GM19328 (cell line): ENCODE measurements around the gene GALNT10.
A peak's percentile ranks its signal among the peaks of the same experiment; 100 is the strongest.

Experiments
- ATAC-seq: cut with Tn5 transposase; IDR thresholded peaks from one replicate; pipeline ENCODE4 v1.9.1; 2021; ENCODE audit warnings: mild to moderate bottlenecking, moderate library complexity; ENCODE audit not compliant: unreplicated experiment

GALNT10 gene

GRCh38 chr5:154317916-154318315 is 127.4 kb downstream of the GALNT10 start:
- no peak for ATAC-seq

GRCh38 chr5:154318691-154319090 is 128.2 kb downstream of the GALNT10 start:
- ATAC-seq: no peak

DNA sequence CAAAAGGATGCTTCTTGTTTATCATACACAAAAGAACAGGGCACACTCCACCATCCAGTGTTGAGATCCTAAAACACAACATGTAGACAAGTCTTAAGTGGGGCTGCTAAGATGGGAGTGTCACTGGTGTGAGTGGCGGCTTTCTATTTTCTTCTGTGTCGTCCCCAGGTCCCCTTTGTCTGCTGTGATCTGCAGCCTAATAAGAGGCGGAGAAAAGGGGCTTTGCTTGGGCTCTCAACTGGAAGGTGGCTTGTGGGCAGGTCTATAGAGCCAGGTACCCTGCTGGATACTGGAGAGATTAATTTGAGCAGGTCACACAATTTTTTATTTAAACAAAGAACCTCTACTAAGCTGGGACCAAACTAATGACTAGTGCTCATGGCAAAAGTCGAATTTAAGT is 129.2 kb downstream of the GALNT10 start:
- ATAC-seq: no peak

GRCh38 chr5:154320224-154321089 is 129.9 kb downstream of the GALNT10 start:
- no peak for ATAC-seq

- ATAC-seq: no peak
Measured at GRCh38 chr5:154321546-154321945, 131.0 kb downstream of the GALNT10 start.

DNA sequence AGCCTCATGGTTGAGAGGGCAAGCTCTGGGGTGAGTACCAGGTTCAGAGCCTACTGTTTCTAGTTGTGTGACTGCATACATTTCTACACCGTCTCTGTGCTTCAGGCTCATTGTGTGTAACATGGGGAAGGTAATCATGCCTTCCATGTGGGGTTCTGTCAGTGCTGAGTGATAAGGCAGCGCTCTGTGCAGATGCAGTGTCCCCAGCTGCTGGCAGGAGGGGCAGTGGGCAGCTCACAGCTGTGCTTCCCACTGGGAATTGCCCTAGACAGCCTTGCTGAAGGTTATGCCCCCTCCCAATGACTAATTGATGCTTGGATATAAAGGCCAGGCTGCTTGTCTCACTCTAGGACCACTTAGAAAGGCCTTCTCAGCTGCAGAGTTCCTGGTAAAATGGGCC is 133.5 kb downstream of the GALNT10 start:
- no peak for ATAC-seq

DNA sequence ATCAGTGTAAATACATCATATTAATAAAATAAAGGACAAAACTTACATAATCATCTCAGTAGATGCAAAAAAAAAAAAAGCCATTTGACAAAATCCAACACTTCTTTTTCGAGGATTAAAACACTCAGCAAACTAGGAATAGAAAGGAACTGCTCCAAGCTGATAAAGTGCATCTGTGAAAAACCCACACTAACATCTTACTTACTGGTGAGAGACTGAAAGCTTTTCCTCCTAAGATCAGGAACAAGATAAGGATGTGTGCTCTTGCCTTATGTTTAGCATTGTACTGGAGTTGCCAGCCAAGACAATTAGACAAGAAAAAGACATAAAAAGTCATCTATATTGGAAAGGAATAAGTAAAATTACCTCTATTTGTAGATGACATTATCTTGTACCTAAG is 135.0 kb downstream of the GALNT10 start:
- ATAC-seq: no peak

DNA sequence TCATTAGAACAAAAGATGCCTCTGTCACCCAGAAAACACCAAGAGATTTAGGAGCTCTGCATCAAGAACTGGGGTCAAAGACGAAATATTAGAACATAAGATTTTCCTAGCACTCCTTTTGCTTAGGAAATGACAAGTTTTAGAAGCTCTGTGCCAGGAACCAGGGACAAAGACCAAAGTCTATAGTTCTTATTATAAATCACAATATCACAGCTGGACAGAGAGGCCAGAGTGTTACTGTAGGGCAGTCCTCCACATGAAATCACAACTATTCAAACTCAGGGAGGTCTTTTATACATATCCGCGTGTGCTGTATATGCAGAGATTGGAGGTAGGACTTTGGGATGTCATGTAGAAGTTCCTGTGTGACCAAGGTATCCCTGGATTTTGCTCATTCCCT is 138.5 kb downstream of the GALNT10 start:
- no peak for ATAC-seq

GRCh38 chr5:154329519-154330040 is 139.0 kb downstream of the GALNT10 start:
- no peak for ATAC-seq

- ATAC-seq: no peak
Measured at GRCh38 chr5:154330097-154330667, 139.6 kb downstream of the GALNT10 start.

DNA sequence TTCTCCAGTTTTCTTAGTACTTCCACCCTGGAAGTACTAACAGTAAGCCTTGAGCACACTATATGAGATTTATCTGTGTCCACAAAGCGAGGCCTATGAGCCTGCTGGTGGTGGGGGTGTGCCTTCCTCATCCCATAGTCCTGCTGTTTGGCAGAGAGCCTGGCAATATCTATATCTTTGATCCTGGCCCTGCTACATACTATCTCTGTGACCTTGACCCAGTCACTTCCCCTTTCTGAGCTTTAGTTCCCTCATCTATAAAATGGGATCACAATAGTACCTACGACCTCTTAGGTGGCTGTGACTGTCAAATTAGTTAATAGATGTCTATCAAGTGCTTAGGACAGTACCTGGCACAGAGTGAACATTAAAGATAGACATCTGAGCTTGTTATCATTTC is 140.7 kb downstream of the GALNT10 start:
- ATAC-seq: no peak

DNA sequence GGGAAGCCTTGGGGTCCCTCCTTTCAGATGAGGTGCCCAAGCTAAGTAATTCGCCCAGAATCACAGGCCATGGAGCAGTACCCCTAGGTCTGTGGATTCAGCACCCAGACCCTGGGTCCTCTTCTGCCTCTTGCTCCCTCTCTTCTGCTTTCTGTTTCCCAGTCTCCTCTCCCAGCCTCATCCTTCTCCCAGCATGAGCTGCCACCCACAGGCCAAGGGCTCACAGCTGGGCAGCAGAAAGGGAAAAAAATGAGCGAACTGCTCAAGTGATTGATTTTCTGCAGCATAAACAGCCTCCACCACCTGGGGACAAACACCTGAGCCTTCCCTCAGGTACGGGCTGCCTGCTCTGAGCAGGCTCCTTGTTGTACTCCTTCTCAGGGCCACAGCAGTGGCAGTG is 141.4 kb downstream of the GALNT10 start:
- ATAC-seq: no peak

DNA sequence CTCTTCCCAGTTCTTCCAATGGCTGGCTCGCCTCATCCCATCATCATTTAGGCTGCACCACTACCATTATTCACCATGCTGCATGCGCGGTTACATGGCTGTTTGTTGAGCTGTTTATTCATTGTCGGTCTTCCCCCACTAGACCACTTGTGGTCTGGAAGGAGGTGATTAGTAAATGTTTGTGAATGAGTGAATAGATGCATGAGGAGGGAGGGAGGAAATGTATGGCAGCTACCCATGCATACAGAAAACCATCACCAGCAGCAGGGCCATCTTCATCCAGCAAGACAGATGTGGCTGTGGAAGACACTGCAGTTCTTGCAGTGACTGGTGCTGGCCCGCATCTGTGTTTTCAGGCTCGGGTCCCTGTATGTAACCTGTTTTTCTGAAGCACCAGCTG is 141.9 kb downstream of the GALNT10 start:
- no peak for ATAC-seq

GRCh38 chr5:154333016-154333415 is 142.5 kb downstream of the GALNT10 start:
- no peak for ATAC-seq

GRCh38 chr5:154334406-154335064 is 144.0 kb downstream of the GALNT10 start:
- ATAC-seq: no peak

- no peak for ATAC-seq
Measured at GRCh38 chr5:154335065-154335448, 144.5 kb downstream of the GALNT10 start.

DNA sequence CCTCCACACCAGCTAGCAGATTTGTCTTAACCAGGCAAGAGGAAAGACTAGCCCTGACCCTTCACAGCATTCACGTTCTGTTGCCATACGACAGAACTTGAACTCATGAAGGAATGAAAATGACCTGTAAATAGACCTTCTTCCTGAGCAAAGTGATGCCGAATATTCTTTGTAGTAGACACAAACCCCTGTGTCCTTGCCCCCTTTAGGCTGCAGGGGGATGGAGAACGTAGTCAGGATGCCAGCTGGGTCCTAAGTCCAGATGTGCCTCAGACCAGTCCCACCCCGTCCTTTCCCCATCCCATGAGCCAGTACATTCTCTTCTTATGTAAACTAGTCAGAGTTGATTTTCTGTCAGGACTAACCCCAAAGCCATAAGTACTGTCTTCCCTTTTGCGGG is 151.1 kb downstream of the GALNT10 start:
- no peak for ATAC-seq

GRCh38 chr5:154342211-154342610 is 151.7 kb downstream of the GALNT10 start:
- no peak for ATAC-seq

GRCh38 chr5:154342963-154343362 is 152.4 kb downstream of the GALNT10 start:
- ATAC-seq: no peak

DNA sequence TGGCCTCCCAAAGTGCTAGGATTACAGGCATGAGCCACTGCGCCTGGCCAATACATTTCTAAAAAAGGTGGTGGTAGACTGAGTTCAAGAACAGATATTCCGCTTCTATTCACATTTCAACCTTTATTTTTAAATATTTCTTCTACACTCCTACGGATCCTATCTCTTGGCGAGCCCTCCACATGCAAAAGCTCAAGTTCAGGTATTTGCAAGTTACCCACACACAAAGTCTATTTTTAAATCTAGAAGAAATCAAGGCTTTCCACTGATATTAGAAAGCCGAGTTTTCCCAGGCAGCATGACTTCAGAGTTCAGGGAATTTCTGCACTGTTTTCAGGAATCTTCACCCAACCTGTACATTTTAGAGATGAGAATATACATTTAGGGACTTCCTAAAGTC is 153.9 kb downstream of the GALNT10 start:
- no peak for ATAC-seq

GRCh38 chr5:154345255-154345952 is 154.9 kb downstream of the GALNT10 start:
- peak; percentile 55 for ATAC-seq
